BLaER1 treated with 17β-estradiol and CSF1 and Interleukin-3, amounts not matched to agents 10 nM and 100 nM (cell line): Measurements from ENCODE around the gene AMIGO3.

Source experiments
- H3K27ac ChIP-seq, 11 experiments: shearing (Covaris generic); formaldehyde crosslinking; 2 replicates each; pipeline ENCODE4 v1.8.1; 2022
- H3K27me3 ChIP-seq, 11 experiments: shearing (Covaris generic); formaldehyde crosslinking; 2 replicates each; pipeline ENCODE4 v1.8.1; 2022
- H3K36me3 ChIP-seq, 11 experiments: shearing (Covaris generic); formaldehyde crosslinking; 2 replicates each; pipeline ENCODE4 v1.8.1; 2022
- H3K4me1 ChIP-seq, 10 experiments: shearing (Covaris generic); formaldehyde crosslinking; 2 replicates each; pipeline ENCODE4 v1.8.1; 2022
- H3K4me2 ChIP-seq, 11 experiments: shearing (Covaris generic); formaldehyde crosslinking; 2 replicates each; pipeline ENCODE4 v1.8.1; 2022
- H3K4me3 ChIP-seq, 10 experiments: shearing (Covaris generic); formaldehyde crosslinking; 2 replicates each; pipeline ENCODE4 v1.8.1; 2022
- H3K9ac ChIP-seq, 11 experiments: shearing (Covaris generic); formaldehyde crosslinking; 2 replicates each; pipeline ENCODE4 v1.8.1; 2022
- H3K9me3 ChIP-seq, 11 experiments: shearing (Covaris generic); formaldehyde crosslinking; replicated peaks in 1 of 11; 2 replicates each; pipeline ENCODE4 v1.8.1; 2022
- H4K20me1 ChIP-seq, 11 experiments: shearing (Covaris generic); formaldehyde crosslinking; 2 replicates each; pipeline ENCODE4 v1.8.1; 2022
- Cebpa-rat ChIP-seq, 11 experiments: shearing (Covaris generic); IDR thresholded peaks; 2 replicates each; pipeline ENCODE4 v1.8.1; 2022

AMIGO3 gene, protein sequence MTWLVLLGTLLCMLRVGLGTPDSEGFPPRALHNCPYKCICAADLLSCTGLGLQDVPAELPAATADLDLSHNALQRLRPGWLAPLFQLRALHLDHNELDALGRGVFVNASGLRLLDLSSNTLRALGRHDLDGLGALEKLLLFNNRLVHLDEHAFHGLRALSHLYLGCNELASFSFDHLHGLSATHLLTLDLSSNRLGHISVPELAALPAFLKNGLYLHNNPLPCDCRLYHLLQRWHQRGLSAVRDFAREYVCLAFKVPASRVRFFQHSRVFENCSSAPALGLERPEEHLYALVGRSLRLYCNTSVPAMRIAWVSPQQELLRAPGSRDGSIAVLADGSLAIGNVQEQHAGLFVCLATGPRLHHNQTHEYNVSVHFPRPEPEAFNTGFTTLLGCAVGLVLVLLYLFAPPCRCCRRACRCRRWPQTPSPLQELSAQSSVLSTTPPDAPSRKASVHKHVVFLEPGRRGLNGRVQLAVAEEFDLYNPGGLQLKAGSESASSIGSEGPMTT

DNA sequence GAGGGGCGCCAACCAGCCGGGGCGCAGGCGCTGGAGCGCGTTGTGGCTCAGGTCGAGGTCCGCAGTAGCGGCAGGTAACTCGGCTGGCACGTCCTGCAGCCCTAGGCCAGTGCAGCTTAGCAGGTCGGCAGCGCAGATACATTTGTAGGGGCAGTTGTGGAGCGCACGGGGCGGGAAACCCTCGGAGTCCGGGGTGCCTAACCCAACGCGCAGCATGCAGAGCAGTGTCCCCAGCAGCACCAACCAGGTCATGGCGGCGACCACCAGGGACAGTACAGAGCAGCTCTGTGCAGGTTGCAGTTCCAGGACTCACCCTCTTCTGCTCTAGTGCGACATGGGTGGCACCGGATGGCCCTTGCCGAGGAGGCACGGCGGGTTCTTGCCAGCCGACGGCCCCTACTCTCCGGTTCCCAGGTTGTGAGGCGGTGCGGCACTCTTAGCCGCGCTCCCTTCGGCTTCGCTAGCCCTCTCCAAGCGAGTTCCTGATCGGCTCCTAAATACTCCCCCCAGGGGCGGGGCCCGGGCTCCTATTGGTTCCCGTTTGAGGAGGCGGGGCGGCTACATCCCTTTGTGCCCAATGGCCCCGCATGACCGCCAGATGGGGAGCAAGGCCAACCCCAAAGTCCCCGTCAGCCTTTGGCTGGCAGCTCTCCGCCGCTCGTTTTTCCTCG lies at the start of gene AMIGO3:
TSS of gene AMIGO3 (minus strand) at position 471 of the 671 bp plus-strand sequence. CDS start at position 252, 219 bp downstream.
- H3K36me3 ChIP-seq, result peaks cover 24 to 52% (median 43%) of the 10 kb centered on the region in 11 experiments; a peak in 21 of 22 replicates
- peaks cover 46 to 64% (median 57%) of the 10 kb centered on the region in 10 experiments for H3K4me1 ChIP-seq
- TF ChIP-seq Cebpa-rat (IDR thresholded peaks at IDR 0.05), result no peak
- H3K4me2 ChIP-seq, result peak within 1 kb of the TSS; percentile 95 to 100 (median 99)
- H4K20me1 ChIP-seq, result peaks cover 0 to 86% (median 51%) of the 10 kb centered on the region in 11 experiments; a peak in 20 of 22 replicates
- H3K9me3 ChIP-seq, result no peaks in the 10 kb centered on the region
- peak within 1 kb of the TSS in 5 of 11 experiments; percentile 8 to 54 (median 38); a peak in 5 of 22 replicates for H3K27ac ChIP-seq
- peak within 1 kb of the TSS; percentile 42 to 75 (median 65) for H3K9ac ChIP-seq
- peaks cover 0 to 4% (median 0%) of the 10 kb centered on the region in 11 experiments; a peak in 3 of 22 replicates for H3K27me3 ChIP-seq
- H3K4me3 ChIP-seq, result peak within 1 kb of the TSS; percentile 51 to 68 (median 58)

DNA sequence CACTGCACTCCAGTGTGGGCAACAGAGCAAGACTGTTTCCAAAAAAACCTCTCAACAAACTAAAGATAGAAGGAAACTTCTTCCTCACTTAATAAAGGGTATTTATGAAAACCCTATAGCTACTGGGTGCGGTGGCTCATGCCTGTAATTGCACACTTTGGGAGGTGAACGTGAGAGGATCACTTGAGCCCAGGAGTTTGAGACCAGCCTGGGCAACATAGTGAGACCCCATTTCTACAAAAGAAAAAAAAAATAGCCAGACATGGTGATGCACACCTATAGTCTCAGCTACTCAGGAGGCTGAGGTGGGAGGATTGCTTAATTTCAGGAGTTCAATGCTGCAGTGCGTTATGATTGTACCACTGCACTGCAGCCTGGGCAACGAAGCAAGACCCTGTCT lies 44.5 kb upstream of the AMIGO3 start:
- H3K9me3 ChIP-seq, result no peaks in the 10 kb centered on the region
- peaks cover 0 to 15% (median 3%) of the 10 kb centered on the region in 10 experiments; a peak in 7 of 20 replicates for H3K4me1 ChIP-seq
- H3K36me3 ChIP-seq, result peaks cover 42 to 96% (median 60%) of the 10 kb centered on the region in 11 experiments
- H3K27me3 ChIP-seq, result no peaks in the 10 kb centered on the region
- H3K9ac ChIP-seq, result no peak overlapping the region
- no peak for TF ChIP-seq Cebpa-rat (IDR thresholded peaks at IDR 0.05)
- H3K27ac ChIP-seq, result no peak overlapping the region
- H3K4me2 ChIP-seq, result no peak overlapping the region
- no peak overlapping the region for H3K4me3 ChIP-seq
- H4K20me1 ChIP-seq, result peaks cover 79 to 100% (median 99%) of the 10 kb centered on the region in 11 experiments

DNA sequence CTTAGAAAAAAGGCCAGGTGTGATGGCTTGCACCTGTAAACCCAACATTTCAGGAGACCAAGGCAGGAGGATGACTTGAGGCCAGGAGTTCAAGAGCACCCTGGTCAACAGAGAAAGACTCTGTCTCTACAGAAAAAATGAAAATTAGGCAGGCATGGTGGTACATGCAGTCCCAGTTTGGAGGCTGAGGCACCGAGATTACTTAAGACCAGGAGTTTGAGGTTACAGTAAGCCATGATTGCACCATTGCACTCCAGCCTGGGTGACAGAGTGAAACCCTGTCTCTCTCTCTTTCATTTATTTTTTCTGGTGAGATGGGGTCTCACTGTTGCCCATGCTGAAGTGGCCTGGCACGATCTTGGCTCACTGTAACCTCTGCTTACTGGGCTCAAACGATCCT lies 42.2 kb upstream of the AMIGO3 start:
- peaks cover 36 to 90% (median 49%) of the 10 kb centered on the region in 11 experiments for H3K36me3 ChIP-seq
- peaks cover 83 to 100% (median 99%) of the 10 kb centered on the region in 11 experiments for H4K20me1 ChIP-seq
- H3K4me3 ChIP-seq, result no peak overlapping the region
- no peak for TF ChIP-seq Cebpa-rat (IDR thresholded peaks at IDR 0.05)
- peaks cover 6 to 15% (median 8%) of the 10 kb centered on the region in 10 experiments; a peak in 12 of 20 replicates for H3K4me1 ChIP-seq
- H3K4me2 ChIP-seq, result no peak overlapping the region
- H3K27me3 ChIP-seq, result no peaks in the 10 kb centered on the region
- no peak overlapping the region for H3K9ac ChIP-seq
- no peaks in the 10 kb centered on the region for H3K9me3 ChIP-seq
- H3K27ac ChIP-seq, result no peak overlapping the region

DNA sequence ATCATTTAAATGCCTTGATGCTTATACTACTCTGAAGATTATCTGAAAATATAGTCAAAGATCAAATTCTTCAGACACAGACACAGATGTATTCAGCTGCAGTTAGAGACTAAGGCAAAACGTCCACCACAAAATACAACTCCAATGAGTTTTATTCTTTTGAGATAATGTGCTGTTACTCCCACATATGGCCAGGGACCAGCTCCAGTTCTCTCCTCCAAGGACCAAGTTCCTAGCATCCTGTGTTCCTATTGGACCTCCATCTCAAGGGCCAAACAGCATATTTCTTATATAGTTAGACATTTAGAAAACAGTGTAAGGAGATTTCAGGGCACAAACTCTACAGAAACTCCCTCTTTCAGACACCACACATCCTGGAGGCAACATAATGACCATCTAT lies 39.7 kb upstream of the AMIGO3 start:
- H3K27me3 ChIP-seq, result no peaks in the 10 kb centered on the region
- H3K4me1 ChIP-seq, result peaks cover 6 to 15% (median 8%) of the 10 kb centered on the region in 10 experiments; a peak in 12 of 20 replicates
- H3K4me2 ChIP-seq, result no peak overlapping the region
- peaks cover 14 to 72% (median 31%) of the 10 kb centered on the region in 11 experiments; a peak in 21 of 22 replicates for H3K36me3 ChIP-seq
- H3K4me3 ChIP-seq, result no peak overlapping the region
- H3K9me3 ChIP-seq, result no peaks in the 10 kb centered on the region
- no peak for TF ChIP-seq Cebpa-rat (IDR thresholded peaks at IDR 0.05)
- H4K20me1 ChIP-seq, result peaks cover 84 to 100% (median 99%) of the 10 kb centered on the region in 11 experiments
- H3K27ac ChIP-seq, result no peak overlapping the region
- no peak overlapping the region for H3K9ac ChIP-seq

DNA sequence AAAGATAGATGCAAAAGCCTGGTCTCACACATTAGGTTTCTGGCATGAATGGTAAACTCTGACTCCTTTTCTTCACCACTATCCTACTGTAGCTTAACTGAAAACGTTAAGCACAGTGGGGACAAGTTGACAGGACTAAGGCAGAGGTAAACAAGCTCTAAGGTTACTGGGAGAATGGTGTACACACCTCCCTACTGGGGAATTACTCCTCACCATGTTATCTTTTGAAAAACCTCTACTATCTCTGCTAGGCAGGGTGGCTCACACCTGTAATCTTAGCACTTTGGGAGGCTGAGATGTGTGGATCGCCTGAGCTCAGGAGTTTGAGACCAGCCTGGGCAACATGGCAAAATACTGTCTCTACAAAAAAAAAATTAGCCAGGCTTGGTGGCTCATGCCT lies 37.7 kb upstream of the AMIGO3 start:
- Histone ChIP-seq H3K4me2 (peak overlapping the region in 1 of 11 experiments; percentile 3; a peak in 1 of 22 replicates), H4K20me1 (peaks cover 88 to 100% (median 100%) of the 10 kb centered on the region in 11 experiments), H3K27me3 (no peaks in the 10 kb centered on the region), H3K9me3 (no peaks in the 10 kb centered on the region), H3K4me1 (peaks cover 6 to 23% (median 8%) of the 10 kb centered on the region in 10 experiments; a peak in 12 of 20 replicates), H3K36me3 (peaks cover 5 to 63% (median 24%) of the 10 kb centered on the region in 11 experiments; a peak in 18 of 22 replicates), H3K27ac (no peak overlapping the region), H3K4me3 (no peak overlapping the region), H3K9ac (no peak overlapping the region)
- TF ChIP-seq Cebpa-rat (IDR thresholded peaks at IDR 0.05), result no peak

DNA sequence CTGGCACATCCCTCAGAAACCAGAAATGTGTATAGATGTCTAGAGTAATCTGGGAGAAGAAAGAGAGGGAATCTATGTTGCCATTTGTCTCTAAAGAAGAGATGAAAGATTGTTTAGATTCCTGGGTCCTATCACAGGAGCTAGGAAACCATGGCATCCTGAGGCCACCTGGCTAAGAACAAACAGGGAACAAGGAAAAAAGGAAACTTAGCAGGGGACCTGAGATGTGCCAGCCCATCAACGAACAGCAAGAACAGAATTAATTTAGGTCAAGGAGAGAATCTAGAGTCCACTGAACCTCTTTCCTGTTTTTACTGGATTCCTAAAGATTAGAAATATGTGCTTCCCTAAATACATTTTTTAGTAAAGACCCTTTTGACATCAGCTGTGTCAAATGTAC lies 36.6 kb upstream of the AMIGO3 start:
- no peak overlapping the region for H3K9ac ChIP-seq
- no peak overlapping the region for H3K4me2 ChIP-seq
- H3K27me3 ChIP-seq, result no peaks in the 10 kb centered on the region
- no peaks in the 10 kb centered on the region for H3K9me3 ChIP-seq
- no peak overlapping the region for H3K27ac ChIP-seq
- peaks cover 6 to 23% (median 8%) of the 10 kb centered on the region in 10 experiments; a peak in 12 of 20 replicates for H3K4me1 ChIP-seq
- no peak overlapping the region for H3K4me3 ChIP-seq
- peaks cover 83 to 100% (median 99%) of the 10 kb centered on the region in 11 experiments for H4K20me1 ChIP-seq
- TF ChIP-seq Cebpa-rat (IDR thresholded peaks at IDR 0.05), result no peak
- H3K36me3 ChIP-seq, result peaks cover 11 to 66% (median 24%) of the 10 kb centered on the region in 11 experiments; a peak in 19 of 22 replicates

DNA sequence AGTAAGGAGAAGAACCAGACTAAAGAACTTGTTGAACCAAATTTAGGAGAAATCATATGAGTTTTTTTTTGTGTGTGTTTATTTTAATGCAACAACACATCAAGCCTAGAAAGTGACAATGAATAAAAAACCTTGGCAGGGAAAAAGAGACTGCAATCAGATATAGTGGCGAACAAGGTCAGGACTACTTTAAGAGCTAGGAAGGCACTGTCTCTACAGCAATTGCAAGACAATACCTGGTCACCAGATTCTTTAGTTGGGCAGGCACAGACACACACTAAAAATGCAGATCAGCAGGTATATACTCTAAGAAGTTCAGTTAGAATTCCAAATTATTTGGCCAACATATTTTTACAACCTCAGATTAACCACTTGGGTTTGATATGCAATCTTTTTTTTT lies 35.1 kb upstream of the AMIGO3 start:
- Histone ChIP-seq H3K27ac (no peak overlapping the region), H4K20me1 (peaks cover 84 to 100% (median 99%) of the 10 kb centered on the region in 11 experiments)

DNA sequence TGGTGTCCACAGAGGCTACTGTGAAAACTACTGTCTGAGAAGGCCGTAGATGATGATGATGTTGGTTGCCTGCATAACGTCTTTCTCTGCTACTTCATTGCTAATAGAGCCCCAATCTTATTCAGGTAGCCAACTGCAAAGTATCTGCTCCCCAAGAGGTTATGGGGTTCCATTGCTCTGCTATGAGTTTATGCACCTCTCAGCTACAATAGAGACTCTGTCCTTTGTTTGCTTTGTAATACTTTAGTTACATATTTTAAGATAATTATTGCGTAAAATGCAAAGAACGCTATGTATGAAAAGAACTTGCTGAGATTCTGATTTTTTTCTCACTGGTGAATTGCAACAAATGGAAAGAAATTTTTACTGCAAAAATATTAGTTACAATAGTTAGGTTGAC lies 32.0 kb upstream of the AMIGO3 start:
- Histone ChIP-seq H3K27me3 (no peaks in the 10 kb centered on the region), H4K20me1 (peaks cover 68 to 100% (median 95%) of the 10 kb centered on the region in 11 experiments), H3K36me3 (peaks cover 43 to 72% (median 57%) of the 10 kb centered on the region in 11 experiments), H3K9me3 (no peaks in the 10 kb centered on the region), H3K9ac (no peak overlapping the region), H3K4me1 (peaks cover 0 to 8% (median 0%) of the 10 kb centered on the region in 10 experiments; a peak in 2 of 20 replicates), H3K27ac (no peak overlapping the region), H3K4me2 (no peak overlapping the region), H3K4me3 (no peak overlapping the region)
- TF ChIP-seq Cebpa-rat (IDR thresholded peaks at IDR 0.05), result no peak

More for the DNA sequence above, 35.1 kb upstream of the AMIGO3 start:
- Histone ChIP-seq H3K4me2 (no peak overlapping the region), H3K9me3 (no peaks in the 10 kb centered on the region), H3K27me3 (no peaks in the 10 kb centered on the region), H3K9ac (no peak overlapping the region), H3K36me3 (peaks cover 18 to 68% (median 30%) of the 10 kb centered on the region in 11 experiments; a peak in 21 of 22 replicates), H3K4me1 (peaks cover 0 to 11% (median 7%) of the 10 kb centered on the region in 10 experiments; a peak in 7 of 20 replicates), H3K4me3 (no peak overlapping the region)
- no peak for TF ChIP-seq Cebpa-rat (IDR thresholded peaks at IDR 0.05)
